HG03520 (cell line): Measurements from ENCODE around the gene KCNH6.

Source experiments
- ATAC-seq: cut with Tn5 transposase; IDR thresholded peaks from one replicate; pipeline ENCODE4 v1.9.1; 2021; ENCODE audit warnings: mild to moderate bottlenecking, moderate library complexity; ENCODE audit not compliant: unreplicated experiment

Gene KCNH6

DNA sequence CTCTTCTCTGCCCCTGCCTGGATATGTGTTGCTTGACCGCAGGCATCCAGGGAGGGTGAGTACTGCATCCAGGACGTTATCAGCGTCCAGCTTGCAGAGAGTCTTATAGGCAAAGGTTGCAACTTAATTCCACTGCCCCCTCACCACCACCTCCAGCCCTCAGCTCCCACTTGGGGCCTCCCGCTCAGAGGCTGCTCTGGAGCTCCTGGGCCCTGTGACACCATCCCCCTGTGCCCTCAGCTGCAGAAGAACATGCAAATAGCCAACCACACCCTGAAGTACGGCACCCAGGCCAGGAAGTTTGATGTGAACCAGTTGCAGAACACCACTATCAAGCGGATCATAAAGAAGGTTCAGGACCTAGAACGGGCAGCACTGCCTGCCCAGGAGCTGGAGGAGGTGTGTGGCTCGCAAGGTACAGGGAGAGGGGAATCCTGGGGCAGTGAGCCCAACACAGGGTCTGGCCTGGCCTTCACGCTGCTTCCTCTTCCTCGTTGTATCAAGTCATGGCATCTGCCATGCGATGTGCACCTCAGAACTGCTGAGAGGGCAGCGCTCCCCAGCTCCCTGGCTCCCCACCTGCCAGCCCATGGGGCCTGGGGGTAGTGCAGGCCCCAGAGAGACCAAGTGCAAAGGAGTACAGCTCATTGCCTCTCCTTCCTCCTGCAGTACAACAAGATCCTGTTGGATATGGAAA is 36.7 kb upstream of the KCNH6 start:
- ATAC-seq, result no peak

DNA sequence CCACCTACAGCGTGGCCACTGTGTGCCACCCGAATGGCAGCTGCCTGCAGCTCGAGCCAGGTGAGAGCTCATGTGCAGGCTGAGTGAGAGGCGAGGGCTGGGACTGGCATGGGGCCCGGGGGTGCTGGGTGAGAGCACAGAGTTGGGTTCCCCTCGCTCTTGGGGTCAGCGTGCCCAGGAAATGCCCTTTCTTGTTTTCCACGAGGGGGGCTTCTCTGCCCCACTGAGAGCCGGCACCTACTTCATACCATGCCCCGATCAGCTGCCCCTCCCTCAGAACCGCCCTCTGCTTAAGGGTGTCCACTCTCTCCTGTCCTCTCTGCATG is 36.2 kb upstream of the KCNH6 start:
- ATAC-seq, result no peak

DNA sequence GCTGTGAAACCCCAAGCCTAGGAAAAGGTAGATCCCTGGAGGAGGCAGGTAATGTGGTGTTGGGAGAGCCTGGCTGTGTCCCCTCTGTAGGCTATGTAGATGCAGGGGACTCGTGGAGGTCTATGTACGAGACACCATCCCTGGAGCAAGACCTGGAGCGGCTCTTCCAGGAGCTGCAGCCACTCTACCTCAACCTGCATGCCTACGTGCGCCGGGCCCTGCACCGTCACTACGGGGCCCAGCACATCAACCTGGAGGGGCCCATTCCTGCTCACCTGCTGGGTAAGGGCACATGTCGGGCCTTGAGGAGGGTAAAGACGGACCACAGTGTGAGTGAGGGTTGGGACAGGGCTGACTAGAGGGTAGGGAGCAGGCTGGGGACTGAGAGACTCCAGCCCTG is 34.3 kb upstream of the KCNH6 start:
- no peak for ATAC-seq

DNA sequence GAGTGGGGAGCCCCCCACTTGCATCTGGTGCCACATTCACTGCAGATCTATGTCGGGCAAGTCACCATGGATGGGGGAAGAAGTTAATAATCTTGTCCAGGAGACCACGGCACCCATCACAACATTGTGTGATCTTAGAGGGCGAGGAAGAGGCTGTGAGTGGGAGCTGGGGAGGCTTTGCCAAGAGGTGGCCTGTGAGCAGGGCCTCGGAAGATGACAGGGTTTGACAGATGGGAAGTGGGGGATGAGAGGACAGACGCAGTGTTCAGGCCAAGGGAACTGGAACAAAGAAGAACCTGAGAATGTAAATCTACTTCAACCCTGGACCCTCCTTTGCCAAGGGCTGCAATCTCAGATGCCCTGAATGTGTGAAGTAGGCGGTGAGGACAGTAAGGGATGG is 33.9 kb upstream of the KCNH6 start:
- no peak for ATAC-seq

DNA sequence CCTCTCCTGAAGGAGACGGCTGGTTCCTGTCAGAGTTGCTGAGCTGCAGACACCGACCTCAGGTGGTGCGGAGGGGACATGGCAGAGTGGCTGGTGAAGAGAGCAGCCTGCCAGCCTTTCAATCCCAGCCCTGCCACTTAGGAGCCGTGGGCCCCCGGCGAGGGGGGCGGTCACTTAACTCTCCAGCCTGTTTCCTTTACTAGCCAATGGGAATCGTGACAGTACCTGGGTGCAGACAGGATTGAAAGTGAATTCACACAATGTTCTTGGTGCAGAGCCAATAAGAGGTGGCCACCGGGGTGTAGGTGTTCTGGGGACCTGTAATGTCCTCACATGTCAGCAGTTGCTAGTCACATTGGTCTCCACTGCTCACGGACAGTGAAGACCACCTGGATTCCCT is 32.8 kb upstream of the KCNH6 start:
- ATAC-seq, result no peak

DNA sequence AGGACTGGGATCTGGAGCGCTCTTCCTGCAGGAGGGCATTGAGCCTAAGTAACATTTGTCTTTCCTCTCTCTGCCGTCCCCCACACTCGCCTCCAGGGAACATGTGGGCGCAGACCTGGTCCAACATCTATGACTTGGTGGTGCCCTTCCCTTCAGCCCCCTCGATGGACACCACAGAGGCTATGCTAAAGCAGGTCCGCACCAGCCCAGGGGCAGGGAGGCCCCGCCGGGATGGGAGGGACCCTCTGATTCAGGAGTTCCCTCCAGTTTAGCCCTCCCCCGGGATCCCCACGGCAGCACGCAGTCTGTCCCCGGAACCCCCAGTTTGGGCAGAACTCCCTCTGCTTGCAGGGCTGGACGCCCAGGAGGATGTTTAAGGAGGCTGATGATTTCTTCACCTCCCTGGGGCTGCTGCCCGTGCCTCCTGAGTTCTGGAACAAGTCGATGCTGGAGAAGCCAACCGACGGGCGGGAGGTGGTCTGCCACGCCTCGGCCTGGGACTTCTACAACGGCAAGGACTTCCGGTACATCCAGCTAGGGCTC is 32.2 kb upstream of the KCNH6 start:
- ATAC-seq, result no peak

DNA sequence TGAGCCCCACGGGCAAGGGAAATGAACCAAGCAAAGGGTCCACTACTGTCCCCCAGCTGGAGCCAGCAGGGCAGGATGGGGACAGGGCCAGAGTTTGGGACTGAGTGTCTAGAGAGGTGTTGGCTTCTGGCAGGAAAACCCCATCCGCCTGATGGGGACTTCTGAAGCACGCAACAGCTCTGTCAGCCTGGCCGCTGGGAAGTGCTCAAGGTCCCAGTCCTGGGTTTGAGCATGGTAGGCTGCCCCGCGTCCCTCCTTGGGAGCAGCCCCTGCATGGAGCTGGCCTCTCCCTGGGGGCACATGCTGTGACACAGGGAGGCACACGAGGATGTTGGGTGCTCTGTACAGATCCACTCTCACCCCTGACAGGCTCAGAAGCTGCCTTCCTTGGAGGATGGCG is 31.7 kb upstream of the KCNH6 start:
- no peak for ATAC-seq

DNA sequence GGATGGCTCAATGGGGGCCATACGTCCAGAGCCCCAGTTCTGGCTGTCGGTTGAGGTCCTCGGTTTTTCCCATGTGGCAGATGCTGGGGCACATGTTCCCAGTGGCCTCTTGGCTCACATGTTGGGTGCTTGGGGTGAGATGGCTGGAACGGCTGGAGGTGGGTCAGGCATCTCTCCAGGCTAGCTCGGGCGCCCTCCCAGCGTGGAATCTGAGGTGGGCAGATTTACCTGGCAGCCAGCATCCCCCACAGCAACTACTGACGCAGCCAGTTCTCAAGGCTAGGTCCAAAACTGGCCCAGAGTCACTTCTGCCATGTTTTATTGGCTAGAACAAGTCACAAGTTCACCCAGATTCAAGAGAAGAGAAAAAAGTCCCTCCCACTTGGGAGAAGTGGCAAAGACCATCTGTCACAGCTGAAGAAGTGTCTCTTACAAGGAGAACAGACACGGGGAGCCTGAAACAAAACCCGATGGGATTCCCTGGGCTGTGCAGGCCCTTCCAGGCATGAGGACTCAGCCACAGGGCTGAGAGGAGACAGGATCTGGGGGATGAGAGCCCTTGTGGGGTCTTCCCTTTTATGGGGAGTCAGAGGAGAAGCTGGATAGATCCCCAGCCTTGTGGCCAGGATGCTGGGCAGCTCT is 31.1 kb upstream of the KCNH6 start:
- no peak for ATAC-seq

DNA sequence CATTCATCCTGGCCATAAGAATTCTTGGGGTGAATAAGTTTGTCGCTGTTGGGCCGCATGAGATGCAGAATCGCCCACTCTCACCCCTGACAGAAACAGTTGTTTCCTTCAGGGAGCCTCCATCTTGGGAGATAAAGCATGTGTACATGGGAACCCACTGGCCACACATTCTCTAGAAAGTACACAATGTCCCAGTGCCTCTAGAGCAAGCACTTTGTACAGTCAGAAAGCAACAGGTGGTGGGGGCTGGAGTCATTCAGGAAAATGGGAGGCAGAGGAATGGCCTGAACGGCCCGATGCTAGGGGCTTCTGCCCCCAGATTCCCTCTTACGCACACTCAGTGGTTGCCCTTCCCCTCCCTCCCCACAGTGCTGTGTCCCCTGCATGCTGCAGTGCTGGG is 30.2 kb upstream of the KCNH6 start:
- no peak for ATAC-seq

DNA sequence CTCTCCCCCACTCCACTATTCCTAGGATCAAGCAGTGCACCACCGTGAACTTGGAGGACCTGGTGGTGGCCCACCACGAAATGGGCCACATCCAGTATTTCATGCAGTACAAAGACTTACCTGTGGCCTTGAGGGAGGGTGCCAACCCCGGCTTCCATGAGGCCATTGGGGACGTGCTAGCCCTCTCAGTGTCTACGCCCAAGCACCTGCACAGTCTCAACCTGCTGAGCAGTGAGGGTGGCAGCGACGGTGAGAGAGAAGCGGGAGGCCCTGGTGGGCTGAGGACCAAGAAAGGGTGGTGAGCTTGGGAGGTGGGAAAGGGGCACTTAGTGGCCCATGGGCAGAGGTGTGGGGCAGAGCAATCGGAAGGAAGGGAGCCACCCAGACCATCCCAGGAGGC is 29.7 kb upstream of the KCNH6 start:
- no peak for ATAC-seq

DNA sequence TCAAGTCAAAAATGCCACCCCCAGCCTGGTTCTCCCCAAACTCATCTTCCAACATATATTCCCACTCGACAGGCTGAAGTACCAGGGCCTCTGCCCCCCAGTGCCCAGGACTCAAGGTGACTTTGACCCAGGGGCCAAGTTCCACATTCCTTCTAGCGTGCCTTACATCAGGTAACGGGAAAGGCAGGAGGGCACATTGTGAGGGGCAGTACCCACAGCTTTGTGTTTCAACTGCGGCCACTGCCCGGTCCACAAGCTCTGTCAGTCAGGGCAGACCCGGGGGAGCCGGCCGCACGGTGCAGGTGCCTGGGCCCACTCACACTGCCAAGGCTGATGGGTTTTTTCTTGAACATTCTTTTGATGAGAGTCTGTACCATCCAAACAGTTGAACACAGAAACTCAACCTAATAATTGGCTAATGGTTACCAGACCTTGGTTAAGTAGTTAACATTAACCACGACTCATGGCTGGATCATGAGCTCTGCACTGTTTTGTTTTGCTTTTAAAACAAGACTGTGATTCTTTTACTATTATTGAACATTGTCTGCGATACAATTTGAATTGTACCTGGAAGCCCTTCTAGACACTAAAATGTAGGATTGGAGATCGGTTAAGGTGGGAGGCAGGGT is 28.7 kb upstream of the KCNH6 start:
- ATAC-seq, result no peak

DNA sequence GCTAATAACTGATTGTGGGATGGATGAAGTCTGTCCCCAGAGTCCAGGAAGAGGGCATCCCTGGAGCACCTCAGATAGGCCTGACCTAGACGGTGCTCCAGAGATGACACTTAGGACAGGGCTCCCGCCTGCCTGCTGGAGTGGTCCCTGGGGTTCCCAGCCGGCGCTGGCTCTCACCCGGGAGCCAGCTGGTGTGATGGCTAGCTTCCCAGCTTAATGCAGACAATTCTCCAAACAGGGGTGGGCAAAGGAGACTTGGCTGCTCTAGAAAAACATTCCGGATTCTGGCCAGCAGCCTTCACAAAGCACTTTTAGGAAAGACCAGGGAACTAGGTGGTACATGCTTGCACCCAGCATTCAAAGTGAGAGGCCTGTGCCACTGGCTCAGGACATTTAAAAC is 27.7 kb upstream of the KCNH6 start:
- no peak for ATAC-seq

DNA sequence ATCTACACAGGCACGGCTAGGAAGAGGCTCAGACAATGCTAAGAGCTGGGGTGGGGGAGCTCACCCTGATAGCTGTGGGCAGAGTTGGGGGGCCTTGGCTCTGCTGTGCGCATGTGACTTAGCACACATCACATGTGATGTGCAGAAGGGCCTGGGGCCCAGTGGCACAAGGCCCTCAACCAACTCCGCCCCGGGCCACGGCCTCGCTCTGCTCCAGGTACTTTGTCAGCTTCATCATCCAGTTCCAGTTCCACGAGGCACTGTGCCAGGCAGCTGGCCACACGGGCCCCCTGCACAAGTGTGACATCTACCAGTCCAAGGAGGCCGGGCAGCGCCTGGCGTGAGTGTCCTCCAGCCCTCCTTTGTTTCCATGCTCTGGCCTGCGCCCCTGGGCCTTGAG is 27.0 kb upstream of the KCNH6 start:
- no peak for ATAC-seq

DNA sequence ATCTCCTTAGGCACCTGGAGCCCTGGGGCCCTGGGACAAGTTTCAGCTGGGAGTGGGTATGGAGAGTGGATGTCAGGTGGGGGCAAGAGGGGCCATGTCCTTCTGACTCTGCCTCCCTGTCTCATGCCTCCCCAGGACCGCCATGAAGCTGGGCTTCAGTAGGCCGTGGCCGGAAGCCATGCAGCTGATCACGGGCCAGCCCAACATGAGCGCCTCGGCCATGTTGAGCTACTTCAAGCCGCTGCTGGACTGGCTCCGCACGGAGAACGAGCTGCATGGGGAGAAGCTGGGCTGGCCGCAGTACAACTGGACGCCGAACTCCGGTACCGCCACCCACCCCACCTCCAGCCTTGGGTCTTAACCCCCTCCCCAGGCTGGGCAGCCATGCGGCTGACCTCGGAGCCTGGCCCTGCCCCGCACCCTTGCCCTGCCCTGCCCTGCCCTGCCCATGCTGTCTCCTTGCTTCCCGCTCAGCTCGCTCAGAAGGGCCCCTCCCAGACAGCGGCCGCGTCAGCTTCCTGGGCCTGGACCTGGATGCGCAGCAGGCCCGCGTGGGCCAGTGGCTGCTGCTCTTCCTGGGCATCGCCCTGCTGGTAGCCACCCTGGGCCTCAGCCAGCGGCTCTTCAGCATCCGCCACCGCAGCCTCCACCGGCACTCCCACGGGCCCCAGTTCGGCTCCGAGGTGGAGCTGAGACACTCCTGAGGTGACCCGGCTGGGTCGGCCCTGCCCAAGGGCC is 26.3 kb upstream of the KCNH6 start:
- ATAC-seq, result no peak

DNA sequence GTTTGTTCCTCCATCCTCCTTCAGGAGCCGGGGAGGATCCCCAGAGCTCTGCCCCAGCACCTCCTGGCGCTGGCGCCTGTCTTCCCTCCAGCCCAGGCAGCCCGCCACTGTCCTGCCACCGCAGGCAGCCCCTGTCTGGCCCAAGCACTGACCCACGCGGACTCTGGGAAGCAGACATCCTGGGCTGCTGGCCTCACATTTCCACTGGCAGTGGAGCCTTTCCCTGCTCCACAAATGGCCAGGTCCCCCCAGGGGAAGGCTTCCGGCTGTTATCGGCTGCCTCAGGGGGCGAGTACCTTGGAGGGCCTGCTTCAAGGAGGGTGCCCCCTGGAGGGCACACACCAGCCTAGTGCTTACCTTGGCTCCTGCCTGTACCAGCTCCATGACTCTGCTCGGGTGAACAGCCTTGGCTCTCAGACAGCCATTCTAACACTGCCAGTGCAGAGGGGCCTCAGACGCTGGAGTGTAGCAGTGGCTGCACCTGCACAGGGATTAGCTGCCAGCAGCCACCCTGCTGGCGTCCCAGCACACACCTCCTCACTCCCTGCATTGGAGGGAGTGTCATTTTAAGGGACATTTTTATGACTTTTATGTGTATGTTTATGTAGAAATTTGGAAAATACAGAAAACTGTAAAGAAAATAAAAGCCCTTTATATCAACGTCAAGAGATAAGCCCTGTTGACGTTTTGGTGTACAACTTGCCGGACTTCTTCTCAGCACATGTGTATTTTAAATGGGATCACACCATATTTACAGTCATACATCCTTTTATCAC is 25.3 kb upstream of the KCNH6 start:
- no peak for ATAC-seq

DNA sequence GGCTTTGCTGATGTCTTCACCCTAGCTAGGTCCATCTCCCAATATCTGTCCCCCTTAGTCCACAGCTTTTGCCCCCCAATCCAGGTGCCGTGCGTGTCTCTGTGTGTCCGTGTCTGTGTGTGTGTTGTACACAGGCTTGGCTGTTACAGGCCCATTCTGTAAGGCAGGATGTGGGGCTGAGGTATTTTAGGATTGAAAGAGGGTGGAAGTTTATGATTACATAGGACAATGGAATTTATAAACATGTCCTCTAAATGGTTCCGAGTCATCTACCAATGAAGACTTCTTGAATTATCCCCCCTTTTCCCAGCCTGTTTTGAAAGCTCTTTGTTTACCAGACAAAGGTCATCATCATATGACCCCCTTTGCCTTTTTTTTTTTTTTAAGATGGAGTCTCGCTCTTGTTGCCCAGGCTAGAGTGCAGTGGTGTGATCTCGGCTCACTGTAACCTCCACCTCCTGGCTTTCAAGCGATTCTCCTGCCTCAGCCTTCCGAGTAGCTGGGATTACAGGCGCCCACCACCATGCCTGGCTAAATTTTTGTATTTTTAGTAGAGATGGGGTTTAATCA is 24.4 kb upstream of the KCNH6 start:
- ATAC-seq, result no peak

DNA sequence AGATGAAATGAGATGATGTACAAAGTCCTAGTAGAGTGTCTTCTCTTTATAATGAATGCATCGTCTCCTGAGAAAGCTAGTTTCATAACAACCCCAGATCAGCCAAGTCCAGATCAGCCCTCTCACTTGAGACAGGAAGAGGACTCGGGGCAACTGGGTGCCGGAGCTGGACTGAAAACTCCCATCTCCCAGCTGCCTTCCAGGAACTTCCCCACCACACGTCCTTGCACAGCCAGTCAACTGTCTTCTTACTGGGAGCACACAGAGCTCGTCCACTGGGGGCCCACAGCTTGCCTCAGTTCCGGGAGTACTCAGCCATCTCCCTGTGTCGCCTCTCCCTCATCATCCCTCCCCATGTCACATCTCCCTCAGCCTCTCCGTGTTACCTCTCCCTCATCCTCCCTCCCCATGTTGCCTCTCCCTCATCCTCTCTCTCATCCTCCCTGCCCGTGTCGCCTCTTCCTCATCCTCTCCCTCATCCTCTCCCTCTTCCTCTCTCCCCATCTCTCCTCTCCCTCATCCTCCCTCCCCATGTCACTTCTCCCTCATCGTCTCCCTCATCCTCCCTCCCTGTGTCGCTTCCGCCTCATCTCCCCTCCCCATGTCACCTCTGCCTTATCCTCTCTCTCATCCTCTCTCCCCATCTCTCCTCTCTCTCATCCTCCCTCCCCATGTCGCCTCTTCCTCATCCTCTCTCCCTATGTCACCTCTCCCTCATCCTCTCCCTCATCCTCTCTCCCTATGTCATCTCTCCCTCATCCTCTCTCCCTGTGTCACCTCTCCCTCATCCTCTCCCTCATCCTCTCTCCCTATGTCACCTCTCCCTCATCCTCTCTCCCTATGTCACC is 22.4 kb upstream of the KCNH6 start:
- no peak for ATAC-seq

DNA sequence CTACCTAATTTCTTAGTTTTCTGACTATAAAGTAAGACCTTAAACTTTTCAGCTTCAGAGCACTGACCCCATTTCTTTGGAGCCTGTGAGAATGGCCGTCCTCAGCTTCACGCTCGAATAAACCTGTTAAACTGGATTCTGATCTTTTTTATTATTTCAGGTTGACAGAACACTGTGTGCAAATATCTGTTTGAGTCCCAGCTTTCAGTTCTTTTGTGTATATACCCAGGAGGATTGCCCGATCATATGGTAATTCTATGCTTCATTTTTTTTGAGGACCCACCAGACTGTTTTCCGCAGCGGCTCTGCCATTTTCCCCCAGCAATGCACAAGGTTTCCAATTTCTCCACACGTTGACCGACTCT is 19.8 kb upstream of the KCNH6 start:
- no peak for ATAC-seq

DNA sequence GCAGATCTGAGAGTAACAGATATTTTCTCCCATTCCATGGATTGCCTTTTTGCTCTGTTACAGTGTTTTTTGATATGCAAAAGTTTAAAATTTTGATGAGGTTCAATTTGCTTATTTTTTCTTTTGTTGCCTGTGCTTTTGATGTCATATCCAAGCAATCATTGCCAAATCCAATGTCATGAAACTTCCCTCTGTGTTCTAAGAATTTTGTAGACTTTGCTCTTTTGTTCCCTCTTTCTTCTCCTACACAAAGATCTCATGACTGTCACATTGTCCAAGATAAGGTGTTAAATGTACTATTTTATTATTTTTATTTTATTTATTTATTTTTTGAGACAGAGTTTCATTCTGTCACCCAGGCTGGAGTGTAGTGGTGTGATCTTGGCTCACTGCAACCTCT is 18.9 kb upstream of the KCNH6 start:
- no peak for ATAC-seq

DNA sequence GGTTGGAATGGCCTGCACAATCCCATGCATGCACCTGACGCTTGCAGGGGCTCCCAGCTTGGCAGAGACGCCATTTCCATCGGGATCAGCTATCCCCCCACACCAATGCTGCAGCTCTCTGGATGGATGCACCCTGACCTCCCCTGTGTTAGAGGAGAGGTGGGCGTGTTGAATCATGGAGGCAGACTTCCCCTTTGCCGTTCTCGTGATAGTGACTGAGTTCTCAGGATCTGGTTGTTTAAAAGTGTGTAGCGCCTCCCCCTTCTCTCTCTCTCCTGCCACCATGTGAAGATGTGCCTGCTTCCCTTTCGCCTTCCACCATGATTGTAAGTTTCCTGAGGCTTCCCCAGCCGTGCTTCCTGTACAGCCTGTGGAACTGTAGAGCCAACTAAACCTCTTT is 17.8 kb upstream of the KCNH6 start:
- no peak for ATAC-seq
